ENCODE results near the gene CD247. TPM values are rescaled to one million over a fixed set of nuclear protein-coding genes. Genes with fewer than 3 reads are reported as not detected.

CD247 gene
- total and polyA plus RNA-seq, 10 of the 15 experiments (the other 5 are each of a cell fraction or from before 2014, with no cell fraction given), result 0.10 to 0.77 (median 0.30) TPM

- Histone ChIP-seq H3K4me2 (ENCODE audit: control insufficient read depth, insufficient read depth) (no peak overlapping the region), H3K36me3 (ENCODE audit: control insufficient read depth in 2 of 2, insufficient read depth in 2 of 2, low read length in 1 of 2) (peaks cover 10 to 11% of the 10 kb centered on the region in 2 experiments; a peak in 3 of 4 replicates), H3K9ac (ENCODE audit: control insufficient read depth, insufficient read depth, low read length) (no peak overlapping the region), H3K4me1 (ENCODE audit: control insufficient read depth, insufficient read depth, low read length) (no peaks in the 10 kb centered on the region), H4K20me1 (ENCODE audit: control insufficient read depth, insufficient read depth) (no peaks in the 10 kb centered on the region), H3K9me3 (replicated peaks; ENCODE audit: control insufficient read depth, insufficient read depth, low read length) (no peaks in the 10 kb centered on the region), H2AFZ (ENCODE audit: control insufficient read depth, low read depth, low read length) (no peak overlapping the region), H3K27ac (ENCODE audit: control insufficient read depth, insufficient read depth) (no peak overlapping the region), H3K4me3 (no peak overlapping the region), H3K27me3 (replicated peaks in 1 of 2; ENCODE audit: control insufficient read depth in 2 of 2, insufficient read depth in 2 of 2, low read length in 1 of 2) (no peaks in the 10 kb centered on the region), H3K79me2 (ENCODE audit: control insufficient read depth, insufficient read depth, low read length) (no peaks in the 10 kb centered on the region)
- ChIA-PET SMC1A (ENCODE audit: uncharacterized antibody, unreplicated experiment) (interaction anchor here (0.6 to 1.6 kb wide), 5 partner anchors 11 to 144 kb away, joined by 3 to 7 read pairs (median 5); no protein-coding TSS in a partner anchor), POLR2A (no interaction called here), RAD21 (ENCODE audit: unreplicated experiment) (interaction anchor here (1.2 to 1.4 kb wide), 2 partner anchors 11 to 145 kb away, joined by 3 to 8 read pairs; no protein-coding TSS in a partner anchor), CTCF (interaction anchor here (1.1 to 1.6 kb wide), 5 partner anchors 8 to 145 kb away, joined by 3 to 4 read pairs (median 3); no protein-coding TSS in a partner anchor)
- intact Hi-C loops (cut with micrococcal nuclease; ENCODE audit: unreplicated experiment) (no loop called here), in situ Hi-C loops (cut with MboI) (no loop called here)
- BruUV-seq (replicated peaks), result no TSS peak
- DNase-seq (ENCODE audit: low read depth, low spot score), result no peak
- no peak for FAIRE-seq
- 24% methylated on average over 5 of the region's 5 CpGs for WGBS (ENCODE audit: insufficient coverage, insufficient replicate concordance, low lambda C conversion rate, missing lambda C conversion rate)
- no peak for ATAC-seq
- no peak for TF ChIP-seq ZBTB33 (IDR thresholded peaks at IDR 0.05)
- TF ChIP-seq NBN (IDR thresholded peaks at IDR 0.05), result no peak
- peak in 1 of 2 experiments; percentile 14; a peak in 1 of 4 replicates for TF ChIP-seq BHLHE40 (IDR thresholded peaks at IDR 0.05; ENCODE audit: borderline replicate concordance in 1 of 2, low read depth in 2 of 2, low read length in 1 of 2)
Measured at GRCh38 chr1:167412920-167413319, 105.4 kb downstream of the CD247 start.

GRCh38 chr1:167412072-167412471, 106.3 kb downstream of the CD247 start:
- Histone ChIP-seq H3K27ac (ENCODE audit: control insufficient read depth, insufficient read depth) (no peak overlapping the region), H3K4me3 (no peak overlapping the region), H3K9me3 (replicated peaks; ENCODE audit: control insufficient read depth, insufficient read depth, low read length) (no peaks in the 10 kb centered on the region), H2AFZ (ENCODE audit: control insufficient read depth, low read depth, low read length) (no peak overlapping the region), H3K4me1 (ENCODE audit: control insufficient read depth, insufficient read depth, low read length) (no peaks in the 10 kb centered on the region), H3K4me2 (ENCODE audit: control insufficient read depth, insufficient read depth) (no peak overlapping the region), H3K36me3 (ENCODE audit: control insufficient read depth in 2 of 2, insufficient read depth in 2 of 2, low read length in 1 of 2) (peaks cover 10 to 11% of the 10 kb centered on the region in 2 experiments; a peak in 3 of 4 replicates), H3K9ac (ENCODE audit: control insufficient read depth, insufficient read depth, low read length) (no peak overlapping the region), H4K20me1 (ENCODE audit: control insufficient read depth, insufficient read depth) (no peaks in the 10 kb centered on the region), H3K79me2 (ENCODE audit: control insufficient read depth, insufficient read depth, low read length) (no peaks in the 10 kb centered on the region), H3K27me3 (replicated peaks in 1 of 2; ENCODE audit: control insufficient read depth in 2 of 2, insufficient read depth in 2 of 2, low read length in 1 of 2) (no peaks in the 10 kb centered on the region)
- FAIRE-seq, result no peak
- POLR2A ChIA-PET, result no interaction called here
- CTCF ChIA-PET, result interaction anchor here (0.9 to 1.5 kb wide), 6 partner anchors 8 to 352 kb away, joined by 3 to 7 read pairs (median 4); no protein-coding TSS in a partner anchor
- no peak for DNase-seq (ENCODE audit: low read depth, low spot score)
- no TSS peak for BruUV-seq (replicated peaks)
- TF ChIP-seq NR2F1 (conservative IDR thresholded peaks at IDR 0.05) (no peak), RBBP5 (conservative IDR thresholded peaks at IDR 0.05) (no peak), PKNOX1 (IDR thresholded peaks at IDR 0.05) (no peak), PAX8 (IDR thresholded peaks at IDR 0.05) (no peak), ATF2 (IDR thresholded peaks at IDR 0.05; ENCODE audit: low read length) (no peak), KAT2A (conservative IDR thresholded peaks at IDR 0.05; ENCODE audit: control insufficient read depth, low read depth, low read length) (no peak), STAT3 (IDR thresholded peaks at IDR 0.05; ENCODE audit: low read depth, low read length) (no peak)
- 26% methylated on average over 4 of the region's 4 CpGs for WGBS (ENCODE audit: insufficient coverage, insufficient replicate concordance, low lambda C conversion rate, missing lambda C conversion rate)
- in situ Hi-C loops (cut with MboI), result no loop called here
- intact Hi-C loops (cut with micrococcal nuclease; ENCODE audit: unreplicated experiment), result no loop called here
- RAD21 ChIA-PET (ENCODE audit: unreplicated experiment), result no interaction called here
- SMC1A ChIA-PET (ENCODE audit: uncharacterized antibody, unreplicated experiment), result interaction anchor here (0.6 to 1.1 kb wide), 4 partner anchors 10 to 181 kb away, joined by 3 read pairs; no protein-coding TSS in a partner anchor
- ATAC-seq, result no peak
